ENCODE results near the gene MINDY4B.
"Not testable (repeated sequence)": the region's sequence is repeated elsewhere in the genome, so short reads cannot be mapped to it uniquely, and the experiment has no call there.

The MINDY4B gene

DNA sequence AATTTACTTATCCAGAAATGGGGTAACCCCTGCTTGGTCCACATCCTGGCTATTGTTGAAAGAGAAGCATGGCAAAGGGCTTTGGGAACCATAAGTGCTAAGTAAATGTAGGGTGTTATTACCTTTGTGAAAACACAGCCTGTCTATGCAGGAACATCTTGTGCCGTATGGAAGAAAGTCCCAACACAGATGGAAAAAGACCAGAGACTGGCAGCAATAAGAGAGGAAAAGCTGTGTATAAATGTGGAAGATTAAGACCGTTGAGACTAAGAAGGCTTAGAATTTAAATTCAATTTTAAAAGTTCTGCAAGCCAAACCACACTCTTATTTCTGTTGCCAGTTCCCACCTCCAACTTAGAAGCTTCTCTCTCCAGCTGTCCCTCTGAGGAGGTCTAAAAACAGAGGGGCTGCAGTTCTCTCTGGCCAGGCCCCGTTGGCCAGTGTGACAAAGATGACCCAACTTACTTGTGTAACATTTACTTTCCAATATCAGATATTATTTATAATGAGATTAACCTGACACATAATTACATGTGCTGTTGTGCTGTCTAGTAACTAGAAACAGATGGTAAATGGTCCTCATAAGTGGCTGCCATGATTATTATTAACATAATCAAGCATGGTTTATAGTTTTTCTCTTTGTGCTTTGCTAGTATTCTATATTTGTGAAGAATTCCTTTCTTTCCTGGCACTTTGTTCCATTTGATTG is 7.0 kb downstream of the MINDY4B start:
- no peak for DNase-seq

DNA sequence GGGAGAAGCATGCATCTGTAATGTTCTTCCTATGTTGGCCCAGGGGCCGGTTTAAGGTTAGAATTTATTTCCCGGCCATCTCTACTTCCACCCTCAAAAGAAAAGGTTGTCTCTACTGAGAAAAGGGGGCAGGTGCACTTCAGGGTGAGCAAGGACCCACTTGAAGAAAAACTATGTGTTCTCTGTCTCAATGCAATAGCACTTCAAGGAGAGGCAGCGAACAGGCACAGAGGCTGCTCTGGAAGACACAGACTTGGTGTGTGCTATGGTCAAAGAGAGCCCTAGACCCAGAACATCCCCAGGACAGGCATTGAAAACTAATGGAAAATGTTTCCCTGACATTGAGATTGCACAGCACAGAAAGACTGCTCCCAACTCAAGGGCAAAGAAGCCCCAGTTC is 7.6 kb downstream of the MINDY4B start:
- no peak for DNase-seq

DNA sequence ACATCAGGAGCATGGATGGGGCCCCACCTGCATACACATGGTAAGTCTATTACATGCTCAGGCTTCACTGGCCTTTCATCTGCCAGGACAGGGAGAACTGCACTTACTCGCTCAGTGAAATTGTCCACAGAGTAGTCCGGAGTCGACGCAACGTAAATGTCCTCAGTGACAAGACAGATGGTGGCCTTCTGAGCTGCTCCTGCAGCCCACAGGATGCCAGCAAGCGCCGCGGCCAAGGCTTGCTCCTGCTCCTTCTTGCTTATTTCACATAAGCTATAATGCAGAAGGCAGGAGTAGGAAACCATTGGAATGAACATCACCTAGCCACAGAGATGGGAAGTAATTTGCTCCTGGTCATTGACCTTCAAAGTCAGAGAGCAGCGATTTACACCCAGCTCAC is 14.4 kb downstream of the MINDY4B start:
- DNase-seq: no peak

DNA sequence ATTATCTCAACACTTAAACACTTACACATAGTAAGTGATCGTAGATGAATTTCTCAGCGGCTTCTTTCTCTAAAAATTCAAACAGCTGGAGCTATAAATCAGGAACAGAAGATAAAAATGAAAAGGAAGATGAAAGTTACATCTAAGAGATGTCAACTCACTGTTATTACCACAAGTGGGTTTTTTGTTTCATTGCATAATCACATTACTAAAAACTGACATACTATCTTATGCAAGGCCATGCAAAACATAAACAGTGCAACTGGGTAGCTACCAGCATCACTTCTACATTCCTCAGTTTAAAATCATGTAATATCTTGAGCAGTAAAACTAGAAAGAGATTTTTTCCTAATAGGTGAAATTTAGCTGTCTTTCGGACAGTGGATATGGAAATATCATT is 14.9 kb downstream of the MINDY4B start:
- DNase-seq: no peak

DNA sequence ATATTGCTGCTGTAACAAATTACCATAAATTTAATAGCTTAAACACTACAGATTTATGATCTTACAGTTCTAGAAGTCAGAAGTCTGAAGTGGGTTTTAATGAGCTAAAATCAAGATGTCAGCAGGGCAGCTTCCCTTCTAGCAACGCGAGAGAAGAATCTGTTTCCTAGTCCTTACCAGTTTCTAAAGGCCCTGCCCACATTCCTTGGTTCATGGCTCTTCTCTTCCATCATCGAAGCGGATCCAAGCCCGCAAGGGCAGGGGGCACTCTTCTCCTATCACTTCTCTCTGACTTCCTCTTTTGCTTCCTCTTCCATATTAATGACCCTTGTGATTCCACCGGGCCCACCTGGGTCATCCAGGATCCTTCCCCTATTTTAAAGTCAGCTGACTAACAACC is 16.1 kb downstream of the MINDY4B start:
- no peak for DNase-seq

DNA sequence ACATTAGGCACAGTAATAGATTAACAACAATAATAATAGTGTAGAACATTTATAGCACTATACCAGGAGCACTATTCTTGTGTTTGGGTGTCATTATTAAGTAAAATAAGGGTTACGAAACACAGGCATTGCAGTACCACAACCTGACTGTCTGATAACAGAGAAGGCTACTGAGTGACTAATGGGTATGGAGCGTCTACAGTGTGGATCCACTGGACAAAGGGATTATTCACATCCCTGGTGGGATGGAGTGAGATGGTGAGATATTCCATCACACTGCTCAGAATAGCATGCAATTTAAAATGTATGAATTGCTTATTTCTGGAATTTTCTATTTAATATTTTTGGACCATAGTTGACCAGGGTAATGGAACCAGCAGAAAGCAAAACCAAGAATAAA is 18.2 kb downstream of the MINDY4B start:
- no peak for DNase-seq

DNA sequence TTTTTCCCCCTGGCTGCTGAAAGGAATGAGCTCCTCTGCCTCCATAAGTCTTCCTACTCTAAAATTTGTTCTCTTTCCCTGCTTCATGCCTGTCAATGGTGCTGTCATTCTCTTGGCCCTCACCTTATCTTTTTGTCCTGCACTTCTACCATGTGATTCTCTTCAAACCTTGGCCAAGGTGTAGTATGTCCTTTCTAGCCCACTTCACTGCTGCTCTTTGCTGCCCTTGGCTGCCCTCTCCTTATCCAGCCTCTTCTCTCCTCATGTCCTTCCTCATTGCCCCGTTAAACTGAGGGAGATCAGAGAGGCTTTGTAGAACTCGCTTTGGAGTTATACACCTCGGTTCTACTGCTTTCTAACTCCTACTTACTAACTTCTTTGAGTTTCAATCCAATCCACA is 19.7 kb downstream of the MINDY4B start:
- no peak for DNase-seq

DNA sequence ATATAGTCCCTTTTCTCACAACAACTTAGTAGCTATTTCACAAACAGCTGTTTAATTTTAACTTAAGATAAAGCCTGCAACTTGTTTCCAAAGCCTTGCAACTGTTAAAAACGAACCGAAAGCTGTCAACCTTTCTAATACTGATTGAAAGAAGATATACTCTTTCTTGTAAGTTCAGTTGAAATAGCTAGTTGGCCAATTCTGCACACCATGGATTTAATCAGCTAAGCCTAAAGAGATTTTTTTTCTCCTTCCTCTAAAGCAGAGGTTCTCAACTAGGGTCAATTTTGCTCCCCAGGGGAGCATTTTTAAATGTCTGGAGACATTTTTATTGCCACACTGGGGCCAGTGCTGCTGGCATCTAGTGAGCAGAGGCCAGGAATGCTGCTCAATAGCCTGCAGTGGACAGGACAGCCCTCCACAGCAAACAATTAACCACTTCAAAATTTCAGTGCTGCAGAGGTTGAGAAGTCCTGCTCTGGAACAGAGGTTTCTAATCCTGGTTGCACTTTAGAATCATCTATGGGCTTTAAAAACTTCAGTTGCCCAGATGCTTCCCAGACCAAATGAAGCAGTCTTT is 26.2 kb downstream of the MINDY4B start:
- DNase-seq: no peak

DNA sequence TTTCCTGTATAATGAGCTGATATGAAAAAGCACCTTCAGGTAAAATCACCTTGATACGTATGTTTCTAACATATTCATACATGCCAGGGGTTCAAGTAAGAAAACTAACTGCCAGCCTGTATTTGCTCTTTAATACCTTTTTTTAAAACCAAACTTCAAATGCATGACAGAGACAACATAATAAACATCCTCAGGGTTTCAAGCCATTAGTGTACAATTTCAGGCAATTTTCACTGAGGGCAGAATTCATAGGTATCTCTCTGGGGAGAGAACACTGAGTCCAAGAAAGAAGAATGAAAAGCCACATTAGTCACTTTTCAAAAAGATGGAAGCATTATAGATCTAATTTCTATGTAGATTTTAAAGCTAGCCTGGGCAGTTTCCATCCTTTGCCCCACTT is 26.9 kb downstream of the MINDY4B start:
- DNase-seq: no peak

DNA sequence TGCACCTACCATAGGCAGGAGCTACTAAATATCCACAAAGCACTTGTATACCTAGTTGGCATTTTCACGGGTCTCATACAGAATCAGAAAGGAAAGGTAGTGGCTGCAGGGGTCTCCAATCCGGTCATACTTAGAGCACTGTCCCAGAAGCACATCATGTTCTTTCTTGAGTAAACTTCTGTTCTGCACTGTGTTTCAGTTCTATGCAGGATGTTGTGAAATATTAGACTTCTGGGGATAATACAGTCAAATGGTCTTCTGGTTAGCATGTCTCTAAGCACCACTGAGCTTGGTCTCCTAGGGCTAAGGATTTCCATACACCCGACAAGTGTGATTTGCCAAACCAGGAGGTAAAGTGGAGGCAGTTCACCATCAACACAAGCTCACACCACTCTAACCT is 27.9 kb downstream of the MINDY4B start:
- no peak for DNase-seq

DNA sequence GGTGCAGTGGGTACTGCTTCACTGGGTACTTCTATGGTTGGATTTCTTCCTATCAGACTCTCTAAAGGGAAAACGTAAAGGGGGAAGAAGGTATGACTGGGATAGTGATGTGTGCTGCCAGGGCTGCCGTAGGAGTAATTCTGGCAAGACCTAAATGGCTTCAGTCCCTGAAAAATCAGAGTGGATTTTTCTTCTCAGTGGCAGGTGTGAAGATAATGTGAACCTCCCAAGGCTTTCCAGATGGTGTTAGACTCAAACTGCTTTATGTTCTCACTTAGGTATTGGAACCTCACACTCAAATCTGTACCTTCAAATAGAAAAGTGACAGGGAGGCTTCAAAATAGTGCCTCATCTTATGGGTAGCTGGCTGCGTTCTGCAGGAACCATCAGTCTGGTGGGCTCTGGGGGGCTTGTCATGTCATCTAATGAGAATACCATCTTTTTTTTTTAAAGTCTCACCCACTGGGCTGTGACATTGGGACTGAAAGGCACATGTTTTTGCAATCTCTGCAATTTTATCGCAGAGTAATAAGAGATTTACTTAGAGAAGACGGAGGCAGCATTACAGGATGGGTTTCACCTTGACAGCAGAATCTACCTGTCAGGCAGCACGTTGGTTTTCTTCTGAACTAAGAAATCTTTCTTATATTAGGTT is 28.5 kb downstream of the MINDY4B start:
- DNase-seq: no peak

DNA sequence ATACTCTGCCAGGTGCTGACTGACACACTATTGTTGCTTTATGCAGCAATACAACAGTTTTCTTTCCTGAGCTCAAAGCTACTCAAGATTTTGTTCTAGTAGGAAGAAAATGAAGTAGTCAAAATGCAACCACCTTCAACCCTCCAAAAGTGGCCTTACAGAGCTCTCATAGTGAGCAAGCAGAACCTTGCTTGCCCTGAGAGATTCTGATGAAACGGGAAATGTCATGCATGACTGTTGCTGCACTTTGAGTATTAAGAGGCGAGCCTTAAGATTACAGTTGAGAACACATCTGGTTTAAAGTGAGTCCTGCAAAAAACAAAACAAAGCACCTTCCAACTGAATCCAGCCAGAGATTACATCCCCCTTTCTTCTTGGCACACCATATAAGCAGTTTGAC is 29.7 kb downstream of the MINDY4B start:
- DNase-seq: no peak

DNA sequence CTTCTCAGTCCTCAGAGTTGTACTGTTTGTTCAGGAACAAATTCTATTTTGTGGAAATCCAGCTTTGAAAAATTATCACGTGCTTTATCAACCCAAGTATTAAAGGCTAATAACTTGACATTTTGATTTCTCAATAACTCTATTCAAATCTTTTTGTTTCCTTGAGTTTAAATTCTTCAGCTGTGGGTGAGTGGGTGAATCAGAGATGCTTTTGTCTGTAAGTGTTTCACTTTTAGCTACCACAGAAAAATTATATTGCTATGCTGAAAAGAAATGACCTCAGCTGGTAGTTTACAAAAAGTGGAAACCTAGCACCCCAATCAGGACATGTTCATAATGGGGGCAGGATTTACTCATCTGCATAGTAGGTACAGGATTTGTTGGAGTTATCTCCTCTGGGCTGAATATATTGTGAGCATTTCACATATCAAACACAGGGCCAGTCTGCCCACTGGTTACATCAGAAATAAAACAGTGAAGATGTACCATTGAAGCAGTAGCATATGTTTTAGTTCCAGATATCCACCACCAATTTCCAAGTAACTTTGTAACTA is 30.5 kb downstream of the MINDY4B start:
- DNase-seq: no peak

DNA sequence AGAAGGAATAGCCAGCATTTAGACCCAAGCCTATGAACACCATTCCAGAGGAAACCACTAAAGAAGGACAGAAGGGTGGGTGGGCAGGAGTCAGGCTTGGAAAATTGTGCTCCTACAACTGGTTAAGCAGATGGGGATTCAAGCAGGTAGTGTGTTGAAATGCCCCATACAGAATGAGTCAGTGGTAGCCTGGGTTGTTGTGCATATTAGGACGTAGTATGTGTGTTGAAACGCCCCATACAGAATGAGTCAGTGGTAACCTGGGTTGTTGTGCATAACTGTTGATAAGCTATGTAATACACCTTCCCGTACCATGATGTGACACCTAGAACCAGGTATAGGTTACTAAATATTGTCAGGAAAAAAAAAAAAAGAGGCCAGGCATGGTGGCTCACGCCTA is 34.0 kb downstream of the MINDY4B start:
- DNase-seq: no peak

DNA sequence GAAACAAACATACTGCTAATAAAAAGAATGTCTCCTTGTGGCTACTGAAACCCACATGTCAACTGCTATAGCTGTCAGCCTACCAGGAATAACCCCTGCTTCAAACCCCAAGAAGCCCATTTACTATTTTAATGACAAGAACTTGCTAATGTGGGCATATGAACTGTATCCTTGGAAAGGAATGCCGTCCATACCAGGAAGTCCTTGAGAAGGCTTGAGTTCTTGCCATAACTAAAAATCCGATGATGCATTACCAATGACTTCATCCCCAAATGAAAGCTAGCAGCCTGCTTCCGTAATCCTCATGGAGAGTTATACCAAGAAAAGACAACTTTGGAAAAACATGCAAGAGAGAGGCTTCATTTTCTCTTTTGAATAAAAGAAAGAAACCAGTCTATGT is 34.8 kb downstream of the MINDY4B start:
- no peak for DNase-seq

DNA sequence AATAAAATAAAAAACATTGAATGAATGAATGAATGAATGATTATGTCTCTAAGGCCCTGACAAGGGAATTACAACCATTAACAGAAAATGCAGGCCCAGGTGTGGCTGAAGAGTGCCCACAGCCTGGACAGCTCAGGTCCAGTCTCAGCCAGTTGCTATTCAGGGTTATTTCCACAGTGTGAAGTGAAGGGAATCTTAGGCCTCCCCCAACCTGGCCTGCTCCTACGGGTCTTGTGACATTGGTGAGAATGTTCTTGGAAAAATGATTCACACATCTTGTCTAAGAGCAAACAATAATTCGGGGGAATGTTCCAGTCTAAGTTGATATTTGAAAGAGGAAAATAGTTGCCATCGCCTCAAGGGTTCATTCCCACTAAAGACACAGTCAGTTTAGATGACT is 37.0 kb downstream of the MINDY4B start:
- DNase-seq: no peak

DNA sequence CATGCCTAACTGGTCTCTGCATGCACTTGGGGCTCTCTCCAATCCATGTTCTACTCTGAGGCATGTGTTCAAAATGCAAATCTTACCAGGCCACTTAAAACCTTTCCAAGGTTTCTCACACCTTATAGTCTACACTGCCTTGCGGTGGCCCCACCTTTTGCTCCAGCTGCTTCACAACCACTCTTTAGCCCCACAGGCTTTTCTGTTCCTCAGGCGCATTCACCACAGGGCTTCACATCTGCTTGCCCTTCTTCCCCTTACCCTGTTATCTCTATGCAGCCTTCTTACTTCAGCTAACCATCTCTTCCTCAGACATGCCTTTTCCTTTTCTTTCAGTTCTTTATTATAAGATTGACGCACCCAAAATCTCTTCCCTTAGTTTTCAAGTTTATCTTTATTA is 37.8 kb downstream of the MINDY4B start:
- DNase-seq: no peak

DNA sequence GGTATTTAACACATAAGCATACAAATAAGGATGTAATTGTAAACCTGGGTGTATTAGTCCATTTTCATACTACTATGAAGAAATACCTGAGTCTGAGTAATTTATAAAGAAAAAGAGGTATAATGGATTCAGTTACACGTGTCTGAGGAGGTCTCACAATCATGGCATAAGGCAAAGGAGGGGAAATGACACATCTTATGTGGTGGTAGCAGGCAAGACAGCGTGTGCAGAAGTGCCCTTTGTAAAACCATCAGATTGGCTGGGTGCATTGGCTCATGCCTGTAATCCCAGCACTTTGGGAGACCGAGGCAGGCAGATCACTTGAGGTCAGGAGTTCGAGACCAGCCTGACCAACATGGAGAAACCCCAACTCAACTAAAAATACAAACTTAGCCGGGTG is 41.3 kb downstream of the MINDY4B start:
- DNase-seq: not testable (repeated sequence)

DNA sequence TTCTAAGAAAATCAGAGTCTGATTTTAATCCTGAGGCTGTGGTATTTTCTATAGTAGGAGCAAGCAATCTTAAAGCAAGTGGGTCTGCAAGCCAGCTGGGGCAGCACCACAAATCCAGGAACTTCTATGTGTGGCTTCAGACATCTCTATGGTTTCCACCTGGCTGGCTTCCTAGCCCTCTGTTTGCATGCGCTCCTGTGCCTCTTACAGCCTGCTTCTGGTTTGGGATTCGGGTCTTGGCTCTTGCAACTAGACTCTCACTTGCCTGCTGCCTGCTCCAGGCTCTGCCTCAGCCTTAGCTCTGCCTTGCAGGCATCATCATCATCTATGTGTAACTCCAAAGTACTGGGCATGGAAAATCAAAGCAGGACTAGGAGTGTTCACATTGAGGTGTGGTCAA is 43.4 kb downstream of the MINDY4B start:
- no peak for DNase-seq

DNA sequence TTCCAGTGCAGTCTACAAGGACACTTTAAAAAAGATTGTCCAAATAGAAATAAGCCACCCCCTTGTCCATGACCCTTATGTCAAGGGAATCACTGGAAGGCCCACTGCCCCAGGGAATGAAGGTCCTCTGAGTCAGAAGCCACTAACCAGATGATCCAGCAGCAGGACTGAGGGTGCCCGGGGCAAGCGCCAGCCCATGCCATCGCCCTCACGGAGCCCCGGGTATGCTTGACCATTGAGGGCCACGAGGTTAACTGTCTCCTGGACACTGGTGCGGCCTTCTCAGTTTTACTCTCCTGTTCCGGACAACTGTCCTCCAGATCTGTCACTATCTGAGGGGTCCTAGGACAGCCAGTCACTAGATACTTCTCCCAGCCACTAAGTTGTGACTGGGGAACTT is 47.3 kb downstream of the MINDY4B start:
- not testable (repeated sequence) for DNase-seq

DNA sequence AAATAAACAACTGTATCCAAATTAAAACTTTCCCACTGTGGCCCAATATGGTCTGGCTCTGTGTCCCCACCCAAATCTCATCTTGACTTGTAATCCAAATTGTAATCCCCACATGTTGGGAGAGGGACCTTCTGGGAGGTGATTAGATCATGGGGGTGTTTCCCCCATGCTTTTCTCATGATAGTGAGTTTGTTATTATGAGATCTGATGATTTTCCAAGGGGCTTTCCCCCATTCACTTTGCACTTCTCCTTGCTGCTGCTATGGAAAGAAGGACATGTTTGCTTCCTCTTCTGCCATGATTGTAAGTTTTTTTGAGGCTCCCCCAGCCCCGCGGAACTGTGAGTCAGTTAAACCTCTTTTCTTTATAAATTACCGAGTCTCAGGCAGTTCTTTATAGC is 55.0 kb downstream of the MINDY4B start:
- no peak for DNase-seq

DNA sequence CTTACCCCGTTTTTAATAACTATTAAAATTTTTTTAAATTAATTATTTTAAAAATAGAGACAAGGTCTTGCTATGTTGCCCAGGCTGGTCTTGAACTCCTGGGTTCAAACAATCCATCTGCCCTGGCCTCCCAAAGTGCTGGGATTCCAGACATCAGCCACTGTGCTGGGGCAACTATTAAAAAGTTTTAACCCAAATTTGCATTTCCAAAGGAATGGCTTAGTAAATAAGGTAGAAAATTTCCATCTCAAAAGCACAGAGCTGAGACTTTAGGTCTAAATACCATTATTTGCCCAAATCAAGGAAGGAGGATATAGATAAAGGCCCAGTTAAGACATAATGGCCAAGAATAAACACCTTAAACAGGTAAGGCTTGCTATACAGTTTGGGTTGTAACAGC is 56.4 kb downstream of the MINDY4B start:
- DNase-seq: no peak

DNA sequence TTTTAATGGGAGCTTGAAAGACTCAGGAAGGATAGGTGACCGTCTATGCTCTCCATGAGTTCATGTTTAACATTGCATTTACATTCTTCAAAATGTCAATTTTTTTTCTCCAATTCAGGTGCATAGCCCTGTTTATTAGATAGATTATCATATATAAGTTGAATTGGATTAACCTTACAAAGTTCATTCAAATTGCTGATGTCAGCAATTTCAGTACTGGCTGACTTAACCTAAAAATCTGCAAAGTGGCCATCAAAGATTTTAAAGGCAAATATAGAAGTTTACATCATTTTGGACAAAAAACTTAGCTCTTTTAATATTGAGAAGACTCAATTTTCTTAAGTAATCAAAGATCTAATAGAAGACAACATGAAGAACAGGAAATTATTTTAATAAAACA is 57.8 kb downstream of the MINDY4B start:
- no peak for DNase-seq

DNA sequence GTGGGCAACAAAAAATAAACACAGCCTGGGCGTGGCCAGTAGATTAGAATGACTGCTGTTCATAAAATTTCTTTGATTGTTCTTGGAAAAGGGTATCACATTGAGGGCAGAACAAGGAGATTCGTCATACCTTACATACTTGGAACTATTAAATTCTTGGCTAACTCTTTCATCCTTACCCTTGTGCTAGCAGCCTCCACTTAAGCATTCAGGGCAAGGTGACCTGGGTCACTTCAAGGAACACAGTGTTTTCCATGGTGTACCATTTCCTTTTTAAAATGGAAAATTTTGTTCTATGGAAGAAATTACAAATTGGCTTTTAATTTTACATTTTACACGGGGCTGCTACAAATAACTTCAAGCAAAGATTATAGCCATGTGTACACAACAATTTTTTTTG is 60.8 kb downstream of the MINDY4B start:
- no peak for DNase-seq

Measured in CD4-positive, alpha-beta T cell treated with Interleukin-6 for 4 hours (primary cell).